ENCODE measurements around the gene FUT8. TPM values are rescaled to one million over a fixed set of nuclear protein-coding genes. Genes with fewer than 3 reads are reported as not detected.

The FUT8 gene
- total RNA-seq, 8 experiments from 2014 or later = 26.4 to 68.1 (median 30.7) TPM

DNA sequence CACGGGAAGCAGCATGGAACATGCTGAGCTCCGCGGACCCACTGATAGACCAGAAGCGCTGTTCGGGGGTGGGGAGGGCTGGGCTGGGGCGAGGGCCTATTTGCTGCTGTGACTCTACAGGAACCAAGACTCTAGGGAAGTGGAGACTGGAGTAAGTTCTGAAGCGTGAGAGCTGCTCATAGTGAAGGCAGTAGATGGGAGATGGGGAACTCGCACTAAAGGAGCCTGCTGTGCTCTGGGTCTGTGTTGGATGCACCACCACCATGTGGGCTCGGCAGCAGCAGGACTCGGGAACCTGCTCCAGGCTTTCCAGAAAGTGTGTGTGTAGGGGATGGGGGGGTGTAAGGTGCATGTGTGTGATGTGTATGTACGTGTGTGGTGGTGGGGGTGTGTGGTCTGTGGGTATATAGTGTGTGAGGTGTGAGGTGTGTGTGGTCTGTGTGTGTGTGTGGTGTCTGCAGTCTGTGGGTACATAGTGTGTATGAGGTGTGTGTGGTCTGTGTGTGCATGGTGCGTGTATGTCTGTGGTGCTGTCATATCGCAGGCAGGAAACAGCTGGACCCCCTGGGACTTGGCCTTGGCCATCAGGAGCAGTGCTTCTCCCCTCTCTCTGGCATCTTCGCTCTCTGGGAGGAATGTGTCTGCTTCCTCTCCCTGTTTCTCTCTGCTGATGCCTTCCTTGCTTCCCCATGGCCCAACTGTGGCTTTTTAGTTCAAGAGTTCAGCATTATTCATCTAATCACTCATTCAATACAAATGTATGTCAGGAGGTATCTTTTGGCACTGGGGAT is 378.9 kb downstream of the FUT8 start:
- Histone ChIP-seq H3K4me1 (replicated peaks in 1 of 2) (peaks cover 22 to 29% of the 10 kb centered on the region in 2 donors), H3K4me3 (no peak overlapping the region), H3K27ac (no peak overlapping the region)
- 33 to 100% (median 61%) methylated on average over 1 to 4 of the region's 14 CpGs; no CpG with 5 or more reads in 6 of the 10 experiments for WGBS, 10 experiments
- in situ Hi-C loops (cut with MboI; ENCODE audit: low pct_unique_long_range_greater_than_20kb in 2 of 9, low sequenced_read_pairs in 9 of 9, unreplicated experiment in 9 of 9) = no loop called here
- peak in 6 of 8 experiments; percentile 13 to 71 (median 49) for ATAC-seq (replicated peaks in 6 of 8)

GRCh38 chr14:65792208-65792905 is 379.8 kb downstream of the FUT8 start:
- Histone ChIP-seq H3K4me1 (replicated peaks in 1 of 2) (peaks cover 22 to 29% of the 10 kb centered on the region in 2 donors), H3K27ac (no peak overlapping the region), H3K4me3 (no peak overlapping the region)
- WGBS, 10 experiments = 79 to 100% (median 83%) methylated on average over 1 to 5 of the region's 9 CpGs; no CpG with 5 or more reads in 4 of the 10 experiments
- peak in 6 of 8 experiments; percentile 15 to 91 (median 26) for ATAC-seq (replicated peaks in 6 of 8)
- in situ Hi-C loops (cut with MboI; ENCODE audit: low pct_unique_long_range_greater_than_20kb in 2 of 9, low sequenced_read_pairs in 9 of 9, unreplicated experiment in 9 of 9) = no loop called here
